ENCODE results near the gene LIMD2. TPM values are rescaled to one million over a fixed set of nuclear protein-coding genes. Genes with fewer than 3 reads are reported as not detected.

The LIMD2 gene
- polyA plus RNA-seq, 1 of the 3 experiments (the other 2 are of a cell fraction), result 78.0 TPM

DNA sequence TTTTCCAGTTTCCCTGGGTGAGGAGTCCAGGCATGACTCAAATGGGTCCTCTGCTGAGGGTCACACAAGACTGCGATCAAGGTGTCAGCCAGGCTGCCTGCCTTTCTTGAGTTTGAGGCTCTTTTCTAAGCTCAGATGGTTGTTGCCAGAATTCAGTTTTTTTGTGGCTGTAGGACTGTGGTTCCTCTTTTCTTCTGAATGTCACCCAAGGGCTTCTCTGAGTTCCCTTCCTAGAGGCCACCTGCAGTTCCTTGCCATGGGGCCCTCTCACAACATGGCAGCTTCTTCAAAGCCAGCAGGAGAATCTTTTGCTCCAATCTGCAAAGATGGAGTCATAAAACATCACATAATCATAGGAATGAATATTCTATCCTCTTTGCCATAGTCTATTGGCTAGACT, 17.5 kb downstream of the LIMD2 start:
- Histone ChIP-seq H3K27me3 (ENCODE audit: insufficient read depth) (no peaks in the 10 kb centered on the region), H3K79me2 (ENCODE audit: insufficient read depth) (no peaks in the 10 kb centered on the region), H4K20me1 (ENCODE audit: insufficient read depth) (no peaks in the 10 kb centered on the region), H3K9me3 (no peaks in the 10 kb centered on the region), H2AFZ (ENCODE audit: low read depth) (no peak overlapping the region), H3K27ac (ENCODE audit: low read depth in 2 of 2, low read length in 1 of 2) (no peak overlapping the region), H3K4me2 (no peak overlapping the region), H3F3A (replicated peaks; ENCODE audit: insufficient read depth) (no peaks in the 10 kb centered on the region), H3K9me2 (no peaks in the 10 kb centered on the region), H3K4me1 (ENCODE audit: control insufficient read depth in 1 of 2, insufficient read depth in 2 of 2, low read depth in 1 of 2, low read length in 1 of 2) (peaks cover 0 to 19% of the 10 kb centered on the region in 2 experiments; a peak in 2 of 4 replicates), H3K36me3 (replicated peaks in 1 of 2; ENCODE audit: control insufficient read depth in 1 of 2, insufficient read depth in 2 of 2, low read length in 1 of 2) (peaks cover 23 to 40% of the 10 kb centered on the region in 2 experiments), H3K4me3 (ENCODE audit: low read depth in 2 of 2, low read length in 1 of 2) (no peak overlapping the region), H3K9ac (no peak overlapping the region)
- 95% methylated on average over 1 of the region's 1 CpG for WGBS (ENCODE audit: low lambda C conversion rate)
- TF ChIP-seq RCOR1 (IDR thresholded peaks at IDR 0.05; ENCODE audit: low read length) (no peak), PBX3 (IDR thresholded peaks at IDR 0.05) (no peak), RXRA (IDR thresholded peaks at IDR 0.05; ENCODE audit: borderline replicate concordance, low read depth) (no peak), JUND (IDR thresholded peaks at IDR 0.05) (no peak), TEAD4 (IDR thresholded peaks at IDR 0.05; ENCODE audit: borderline replicate concordance, insufficient read depth) (no peak), ELF1 (IDR thresholded peaks at IDR 0.05) (no peak), RAD21 (IDR thresholded peaks at IDR 0.05; ENCODE audit: low read length) (no peak), FOSL2 (IDR thresholded peaks at IDR 0.05; ENCODE audit: borderline replicate concordance, low read depth) (no peak), TAF1 (IDR thresholded peaks at IDR 0.05; ENCODE audit: borderline replicate concordance, low read depth, low read length) (no peak), FOXM1 (IDR thresholded peaks at IDR 0.05; ENCODE audit: low read depth) (no peak), MAX (IDR thresholded peaks at IDR 0.05; ENCODE audit: low read depth) (no peak), FOXJ3 (CRISPR knock-in tag; IDR thresholded peaks at IDR 0.05) (no peak), GATA2 (CRISPR knock-in tag; IDR thresholded peaks at IDR 0.05) (no peak), USF2 (IDR thresholded peaks at IDR 0.05; ENCODE audit: borderline replicate concordance, low read depth, low read length) (no peak)
- TF ChIP-seq, protein P1, sequence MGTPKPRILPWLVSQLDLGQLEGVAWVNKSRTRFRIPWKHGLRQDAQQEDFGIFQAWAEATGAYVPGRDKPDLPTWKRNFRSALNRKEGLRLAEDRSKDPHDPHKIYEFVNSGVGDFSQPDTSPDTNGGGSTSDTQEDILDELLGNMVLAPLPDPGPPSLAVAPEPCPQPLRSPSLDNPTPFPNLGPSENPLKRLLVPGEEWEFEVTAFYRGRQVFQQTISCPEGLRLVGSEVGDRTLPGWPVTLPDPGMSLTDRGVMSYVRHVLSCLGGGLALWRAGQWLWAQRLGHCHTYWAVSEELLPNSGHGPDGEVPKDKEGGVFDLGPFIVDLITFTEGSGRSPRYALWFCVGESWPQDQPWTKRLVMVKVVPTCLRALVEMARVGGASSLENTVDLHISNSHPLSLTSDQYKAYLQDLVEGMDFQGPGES (IDR thresholded peaks at IDR 0.05; ENCODE audit: low read depth, low read length), result no peak
- TF ChIP-seq, protein P2, sequence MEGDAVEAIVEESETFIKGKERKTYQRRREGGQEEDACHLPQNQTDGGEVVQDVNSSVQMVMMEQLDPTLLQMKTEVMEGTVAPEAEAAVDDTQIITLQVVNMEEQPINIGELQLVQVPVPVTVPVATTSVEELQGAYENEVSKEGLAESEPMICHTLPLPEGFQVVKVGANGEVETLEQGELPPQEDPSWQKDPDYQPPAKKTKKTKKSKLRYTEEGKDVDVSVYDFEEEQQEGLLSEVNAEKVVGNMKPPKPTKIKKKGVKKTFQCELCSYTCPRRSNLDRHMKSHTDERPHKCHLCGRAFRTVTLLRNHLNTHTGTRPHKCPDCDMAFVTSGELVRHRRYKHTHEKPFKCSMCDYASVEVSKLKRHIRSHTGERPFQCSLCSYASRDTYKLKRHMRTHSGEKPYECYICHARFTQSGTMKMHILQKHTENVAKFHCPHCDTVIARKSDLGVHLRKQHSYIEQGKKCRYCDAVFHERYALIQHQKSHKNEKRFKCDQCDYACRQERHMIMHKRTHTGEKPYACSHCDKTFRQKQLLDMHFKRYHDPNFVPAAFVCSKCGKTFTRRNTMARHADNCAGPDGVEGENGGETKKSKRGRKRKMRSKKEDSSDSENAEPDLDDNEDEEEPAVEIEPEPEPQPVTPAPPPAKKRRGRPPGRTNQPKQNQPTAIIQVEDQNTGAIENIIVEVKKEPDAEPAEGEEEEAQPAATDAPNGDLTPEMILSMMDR (IDR thresholded peaks at IDR 0.05), result no peak
- POLR2A ChIA-PET, result interaction anchor here (1.2 to 1.7 kb wide), 3 partner anchors 11 to 12 kb away, joined by 4 to 6 read pairs (median 5); no protein-coding TSS in a partner anchor
- DNase-seq, result no peak
- CTCF ChIA-PET, result interaction anchor here (0.9 to 17.5 kb wide), 6 partner anchors 10 to 257 kb away, joined by 3 to 233 read pairs (median 5); no protein-coding TSS in a partner anchor

Measured in SK-N-SH (cell line).